GM12878 (cell line): Measurements from ENCODE around the gene BSND. TPM values are rescaled to one million over a fixed set of nuclear protein-coding genes. Genes with fewer than 3 reads are reported as not detected.

Experiments
- ATAC-seq: fragments of 200-7000 bp; cut with Tn5 transposase; 3 replicates; pipeline ENCODE4 v1.9.1; 2020; ENCODE audit warnings: mild to moderate bottlenecking, moderate library complexity
- BruUV-seq: library from RNA; stranded (reverse); fragments of 400-500 nt; replicated peaks from 2 replicates; lab custom pipeline; 2021; lab: Mats Ljungman, UMichigan
- CTCF ChIA-PET: fragments of 300-600 bp; sonication (Branson Sonifier 250); formaldehyde crosslinking; extraction: SDS; loops from one replicate; lab custom pipeline; 2021; ENCODE audit warnings: inconsistent platforms; lab: Yijun Ruan, JAX
- POLR2A ChIA-PET: fragments of 350-600 bp; formaldehyde crosslinking; extraction: SDS; loops from one replicate; lab custom pipeline; 2021; ENCODE audit warnings: inconsistent platforms; lab: Charles Lee
- RAD21 ChIA-PET: fragments of 300-600 bp; sonication (Branson Sonifier 250); formaldehyde crosslinking; loops from one replicate; lab custom pipeline; 2023; ENCODE audit warnings: antibody characterized with exemption; ENCODE audit not compliant: unreplicated experiment; lab: Charles Lee
- SMC1A ChIA-PET: fragments of 300-600 bp; sonication (Branson Sonifier 250); formaldehyde crosslinking; loops from one replicate; lab custom pipeline; 2023; ENCODE audit not compliant: unreplicated experiment, uncharacterized antibody; lab: Charles Lee
- DNase-seq: peaks from one replicate; pipeline ENCODE4 v3.0.0-alpha.2; 2011; ENCODE audit warnings: low read depth, low spot score
- FAIRE-seq: peaks from 3 replicates; lab custom pipeline; 2011; peaks lifted over from hg19 to GRCh38; lab: Jason Lieb, UNC
- H2AFZ ChIP-seq: 2 replicates; pipeline ENCODE4 v1.6.0; 2011; ENCODE audit warnings: low read depth, low read length, control low read depth; ENCODE audit not compliant: control insufficient read depth
- H3K27ac ChIP-seq: 2 replicates; pipeline ENCODE4 v1.5.1; 2011; ENCODE audit warnings: control low read depth; ENCODE audit not compliant: control insufficient read depth, insufficient read depth
- H3K27me3 ChIP-seq, 2 experiments: replicated peaks in 1 of 2; 2 replicates each; pipeline versions ENCODE4 v1.6.0 to v1.6.1; 2011; ENCODE audit warnings: low read length in 1 of 2; ENCODE audit not compliant: control insufficient read depth in 2 of 2, insufficient read depth in 2 of 2
- H3K36me3 ChIP-seq, 2 experiments: 2 replicates each; pipeline ENCODE4 v1.5.1; 2011; ENCODE audit warnings: low read length in 1 of 2; ENCODE audit not compliant: control insufficient read depth in 2 of 2, insufficient read depth in 2 of 2
- H3K4me1 ChIP-seq: 2 replicates; pipeline ENCODE4 v1.6.1; 2011; ENCODE audit warnings: mild to moderate bottlenecking, low read length, moderate library complexity, mixed read lengths; ENCODE audit not compliant: control insufficient read depth, insufficient read depth
- H3K4me2 ChIP-seq: 2 replicates; pipeline ENCODE4 v1.6.0; 2011; ENCODE audit warnings: control low read depth; ENCODE audit not compliant: control insufficient read depth, insufficient read depth
- H3K4me3 ChIP-seq: fragments of 200-600 bp; sonication (generic); 2 replicates; pipeline ENCODE4 v1.5.1; 2016
- H3K79me2 ChIP-seq: 2 replicates; pipeline ENCODE4 v1.6.0; 2011; ENCODE audit warnings: low read length; ENCODE audit not compliant: control insufficient read depth, insufficient read depth
- H3K9ac ChIP-seq: 2 replicates; pipeline ENCODE4 v1.8.0; 2011; ENCODE audit warnings: low read length, control low read depth, mixed read lengths; ENCODE audit not compliant: control insufficient read depth, insufficient read depth
- H3K9me3 ChIP-seq: replicated peaks from 3 replicates; pipeline ENCODE4 v1.5.1; 2011; ENCODE audit warnings: mild to moderate bottlenecking, low read length; ENCODE audit not compliant: control insufficient read depth, insufficient read depth
- H4K20me1 ChIP-seq: 2 replicates; pipeline ENCODE4 v1.6.0; 2011; ENCODE audit not compliant: control insufficient read depth, insufficient read depth
- CEBPB ChIP-seq, 2 experiments: fragments of 150-350 bp in 1 of 2; IDR thresholded peaks; 2 replicates each; pipeline ENCODE4 v1.6.1; 2012 to 2014; ENCODE audit warnings: low read depth in 2 of 2, low read length in 2 of 2, borderline replicate concordance in 1 of 2, inconsistent platforms in 1 of 2
- PAX5 ChIP-seq: IDR thresholded peaks from 2 replicates; pipeline ENCODE4 v1.6.1; 2011; ENCODE audit warnings: low read depth, low read length, borderline replicate concordance
- TARDBP ChIP-seq: IDR thresholded peaks from 2 replicates; pipeline ENCODE4 v1.6.1; 2016; ENCODE audit warnings: borderline replicate concordance
- WGBS: methylation state at CpG from one replicate; pipeline ENCODE4 v1.1.6; 2016; ENCODE audit warnings: low lambda C conversion rate; ENCODE audit not compliant: insufficient replicate concordance, insufficient coverage; ENCODE audit errors: missing lambda C conversion rate; 5-methylcytosine and 5-hydroxymethylcytosine counted together
- in situ Hi-C: fragments of 300-500 bp; cut with MboI; formaldehyde crosslinking; loops from 9 replicates; pipeline ENCODE4 v1.14.3; 2018; ENCODE audit warnings: mixed read lengths
- intact Hi-C: fragments of 100-400 bp; cut with micrococcal nuclease; formaldehyde crosslinking; loops from one replicate; pipeline ENCODE4 v1.14.2; 2022; ENCODE audit not compliant: unreplicated experiment
- polyA plus RNA-seq, 11 experiments: library from polyadenylated mRNA; depleted of rRNA in 4 of 11; unstranded in 6 of 11; stranded (reverse) in 5 of 11; fragments of >200 nt; fragmentation: Nextera tagmentation in 4 of 11; fragmentation: Illumina TruSeq in 1 of 11; extraction: Ambion mirVana in 4 of 11; extraction: Trizol in 1 of 11; gene quantifications; 1 replicate in 1 of 11; 2 replicates in 10 of 11; pipeline versions ENCODE4 v1.2.1 to v1.2.3, GENCODE V29; 2011 to 2016; ENCODE audit warnings: inconsistent platforms in 2 of 11, missing spikeins in 2 of 11, low read depth in 1 of 11
- total RNA-seq, 4 experiments: library from RNA; depleted of rRNA in 3 of 4; stranded (reverse); fragments of >200 nt in 3 of 4; fragmentation: Illumina TruSeq in 1 of 4; extraction: Trizol in 1 of 4; gene quantifications; 2 replicates each; pipeline versions ENCODE4 v1.2.1 to v1.2.3, GENCODE V29; 2013 to 2021
- TF ChIP-seq, protein P1 (sequence below): IDR thresholded peaks from 2 replicates; pipeline ENCODE4 v1.6.1; 2011; ENCODE audit warnings: low read depth, mild to moderate bottlenecking, low read length, moderate library complexity, borderline replicate concordance; ENCODE audit errors: extremely low read depth
- TF ChIP-seq, protein P2 (sequence below): IDR thresholded peaks from 2 replicates; pipeline ENCODE4 v1.6.1; 2012; ENCODE audit warnings: improper control_type of control experiment, low read depth, low read length; ENCODE audit not compliant: insufficient replicate concordance

The BSND gene
- total and polyA plus RNA-seq, 10 of the 15 experiments (the other 5 are each of a cell fraction or from before 2014, with no cell fraction given) = not detected

DNA sequence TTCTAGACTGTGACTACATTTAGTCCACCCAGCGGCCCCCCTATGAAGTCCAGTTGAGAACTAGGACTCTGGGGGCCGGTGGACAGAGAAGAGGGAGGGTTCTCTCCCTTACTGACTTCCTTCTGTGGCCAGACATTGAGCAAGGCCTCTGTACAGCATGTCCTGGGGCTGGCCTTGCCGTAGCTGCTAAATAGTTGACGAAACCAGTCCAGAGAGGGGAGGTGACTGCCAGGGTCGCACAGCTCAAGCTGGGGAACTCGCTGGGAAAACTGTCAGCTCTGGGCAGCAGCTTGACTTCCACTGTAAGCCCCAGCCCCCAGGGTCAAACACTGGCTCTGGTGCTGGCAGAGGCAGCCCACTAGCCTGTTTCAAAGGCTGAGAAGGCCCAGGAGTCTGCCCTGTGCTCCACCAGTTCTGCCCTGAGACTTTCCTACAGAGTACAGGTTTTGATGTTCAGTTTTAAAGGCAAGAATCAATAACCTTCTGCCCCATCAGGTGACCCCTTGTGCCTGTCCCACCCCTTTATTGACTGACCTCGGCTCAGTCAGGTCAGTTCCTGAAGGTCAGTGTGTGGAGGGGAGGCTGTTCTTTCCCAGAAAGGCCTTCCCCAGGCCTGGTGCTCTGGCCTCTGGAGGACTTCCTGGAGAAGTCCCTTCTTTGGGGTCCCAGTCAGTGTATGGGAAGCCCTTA is 54.7 kb downstream of the BSND start:
- BruUV-seq = no TSS peak
- in situ Hi-C loops (no loop called here), intact Hi-C loops (no loop called here)
- CTCF ChIA-PET = no interaction called here
- FAIRE-seq (no peak), DNase-seq (no peak), ATAC-seq (no peak)
- 12% methylated on average over 7 of the region's 7 CpGs for whole genome bisulfite sequencing
- H3K4me2 ChIP-seq = no peak overlapping the region
- RAD21 ChIA-PET = no interaction called here
- SMC1A ChIA-PET = no interaction called here
- H3K36me3 ChIP-seq = no peaks in the 10 kb centered on the region
- no peaks in the 10 kb centered on the region for H4K20me1 ChIP-seq
- no peaks in the 10 kb centered on the region for H3K9me3 ChIP-seq
- no peaks in the 10 kb centered on the region for H3K4me1 ChIP-seq
- H3K4me3 ChIP-seq = no peak overlapping the region
- TF ChIP-seq TARDBP = no peak
- no peak for TF ChIP-seq PAX5
- TF ChIP-seq, protein P1, sequence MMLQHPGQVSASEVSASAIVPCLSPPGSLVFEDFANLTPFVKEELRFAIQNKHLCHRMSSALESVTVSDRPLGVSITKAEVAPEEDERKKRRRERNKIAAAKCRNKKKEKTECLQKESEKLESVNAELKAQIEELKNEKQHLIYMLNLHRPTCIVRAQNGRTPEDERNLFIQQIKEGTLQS = no peak
- TF ChIP-seq, protein P2, sequence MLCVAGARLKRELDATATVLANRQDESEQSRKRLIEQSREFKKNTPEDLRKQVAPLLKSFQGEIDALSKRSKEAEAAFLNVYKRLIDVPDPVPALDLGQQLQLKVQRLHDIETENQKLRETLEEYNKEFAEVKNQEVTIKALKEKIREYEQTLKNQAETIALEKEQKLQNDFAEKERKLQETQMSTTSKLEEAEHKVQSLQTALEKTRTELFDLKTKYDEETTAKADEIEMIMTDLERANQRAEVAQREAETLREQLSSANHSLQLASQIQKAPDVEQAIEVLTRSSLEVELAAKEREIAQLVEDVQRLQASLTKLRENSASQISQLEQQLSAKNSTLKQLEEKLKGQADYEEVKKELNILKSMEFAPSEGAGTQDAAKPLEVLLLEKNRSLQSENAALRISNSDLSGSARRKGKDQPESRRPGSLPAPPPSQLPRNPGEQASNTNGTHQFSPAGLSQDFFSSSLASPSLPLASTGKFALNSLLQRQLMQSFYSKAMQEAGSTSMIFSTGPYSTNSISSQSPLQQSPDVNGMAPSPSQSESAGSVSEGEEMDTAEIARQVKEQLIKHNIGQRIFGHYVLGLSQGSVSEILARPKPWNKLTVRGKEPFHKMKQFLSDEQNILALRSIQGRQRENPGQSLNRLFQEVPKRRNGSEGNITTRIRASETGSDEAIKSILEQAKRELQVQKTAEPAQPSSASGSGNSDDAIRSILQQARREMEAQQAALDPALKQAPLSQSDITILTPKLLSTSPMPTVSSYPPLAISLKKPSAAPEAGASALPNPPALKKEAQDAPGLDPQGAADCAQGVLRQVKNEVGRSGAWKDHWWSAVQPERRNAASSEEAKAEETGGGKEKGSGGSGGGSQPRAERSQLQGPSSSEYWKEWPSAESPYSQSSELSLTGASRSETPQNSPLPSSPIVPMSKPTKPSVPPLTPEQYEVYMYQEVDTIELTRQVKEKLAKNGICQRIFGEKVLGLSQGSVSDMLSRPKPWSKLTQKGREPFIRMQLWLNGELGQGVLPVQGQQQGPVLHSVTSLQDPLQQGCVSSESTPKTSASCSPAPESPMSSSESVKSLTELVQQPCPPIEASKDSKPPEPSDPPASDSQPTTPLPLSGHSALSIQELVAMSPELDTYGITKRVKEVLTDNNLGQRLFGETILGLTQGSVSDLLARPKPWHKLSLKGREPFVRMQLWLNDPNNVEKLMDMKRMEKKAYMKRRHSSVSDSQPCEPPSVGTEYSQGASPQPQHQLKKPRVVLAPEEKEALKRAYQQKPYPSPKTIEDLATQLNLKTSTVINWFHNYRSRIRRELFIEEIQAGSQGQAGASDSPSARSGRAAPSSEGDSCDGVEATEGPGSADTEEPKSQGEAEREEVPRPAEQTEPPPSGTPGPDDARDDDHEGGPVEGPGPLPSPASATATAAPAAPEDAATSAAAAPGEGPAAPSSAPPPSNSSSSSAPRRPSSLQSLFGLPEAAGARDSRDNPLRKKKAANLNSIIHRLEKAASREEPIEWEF = no peak
- TF ChIP-seq CEBPB (IDR thresholded peaks at IDR 0.05; ENCODE audit: borderline replicate concordance in 1 of 2, low read depth in 2 of 2, low read length in 2 of 2) = no peak
- H3K27me3 ChIP-seq = peaks cover 3 to 5% of the 10 kb centered on the region in 2 experiments; a peak in 3 of 4 replicates
- no peak overlapping the region for H2AFZ ChIP-seq
- H3K9ac ChIP-seq = no peak overlapping the region
- no peak overlapping the region for H3K27ac ChIP-seq
- H3K79me2 ChIP-seq = no peaks in the 10 kb centered on the region
- POLR2A ChIA-PET = no interaction called here
